HL-60 (cell line): ENCODE measurements around the gene PHB1.
A peak's percentile ranks its signal among the peaks of the same experiment; 100 is the strongest.

ENCODE experiments used
- DNase-seq, 2 experiments: peaks; one replicate each; pipeline ENCODE4 v3.0.0-alpha.2; 2010 to 2020; ENCODE audit warnings: low read depth in 1 of 2, low spot score in 1 of 2
- H3K27ac ChIP-seq: fragments of 250-450 bp; sonication (Bioruptor Pico); replicated peaks from 2 replicates; pipeline ENCODE4 v1.5.1; 2020; ENCODE audit warnings: mild to moderate bottlenecking, moderate library complexity
- H3K27me3 ChIP-seq: fragments of 250-450 bp; sonication (Bioruptor Pico); 2 replicates; pipeline ENCODE4 v1.5.1; 2021; ENCODE audit warnings: mild to moderate bottlenecking, moderate library complexity; ENCODE audit not compliant: insufficient read depth, poor library complexity, severe bottlenecking
- H3K4me3 ChIP-seq: replicated peaks from 2 replicates; pipeline ENCODE4 v1.5.1; 2011; ENCODE audit warnings: mild to moderate bottlenecking, control low read depth, low read length; ENCODE audit not compliant: insufficient read depth
- GABPA ChIP-seq: IDR thresholded peaks from 2 replicates; pipeline ENCODE4 v1.6.1; 2012; ENCODE audit warnings: low read depth
- POLR2AphosphoS5 ChIP-seq: IDR thresholded peaks from 2 replicates; pipeline ENCODE4 v1.6.1; 2012; ENCODE audit warnings: low read depth
- SPI1 ChIP-seq: IDR thresholded peaks from 2 replicates; pipeline ENCODE4 v1.6.1; 2012; ENCODE audit warnings: low read depth, mild to moderate bottlenecking, borderline replicate concordance
- TF ChIP-seq, protein P1 (sequence below): IDR thresholded peaks from one replicate; pipeline ENCODE4 v1.5.1; 2011; ENCODE audit warnings: low read length, control low read depth, inconsistent platforms; ENCODE audit not compliant: insufficient read depth
- TF ChIP-seq, protein P2 (sequence below): IDR thresholded peaks from 2 replicates; pipeline ENCODE4 v1.6.1; 2012; ENCODE audit warnings: low read depth; ENCODE audit not compliant: insufficient replicate concordance

The PHB1 gene

DNA sequence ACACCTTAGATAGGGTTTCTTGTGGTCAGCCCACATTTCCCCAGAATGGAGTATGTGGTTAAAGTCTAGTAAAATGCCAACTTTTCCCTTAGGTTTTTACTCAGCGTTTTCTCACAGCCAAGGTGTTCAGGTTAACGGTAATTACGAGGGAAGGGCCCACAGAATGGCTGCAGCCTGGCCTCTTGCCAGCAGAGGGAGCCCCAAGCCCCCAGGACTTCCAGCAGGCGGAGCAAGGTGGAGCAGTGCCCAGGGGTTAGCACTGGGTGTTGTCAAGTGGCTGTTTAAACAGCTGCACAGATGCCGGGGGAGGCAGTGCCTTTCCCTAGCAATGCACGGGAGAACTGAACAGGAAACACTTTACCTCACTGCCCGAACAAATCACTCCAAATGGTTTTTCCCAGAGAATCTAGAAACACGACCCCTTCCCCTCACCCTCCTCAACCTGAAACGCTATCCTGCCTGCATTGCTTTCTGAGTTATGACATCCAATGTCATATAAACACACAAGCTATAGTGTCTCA, 6.6 kb downstream of the PHB1 start:
- no peaks in the 10 kb centered on the region for H3K27me3 ChIP-seq
- peak in 1 of 2 experiments; percentile 79 for DNase-seq
- no peak for TF ChIP-seq GABPA
- TF ChIP-seq, protein P1, sequence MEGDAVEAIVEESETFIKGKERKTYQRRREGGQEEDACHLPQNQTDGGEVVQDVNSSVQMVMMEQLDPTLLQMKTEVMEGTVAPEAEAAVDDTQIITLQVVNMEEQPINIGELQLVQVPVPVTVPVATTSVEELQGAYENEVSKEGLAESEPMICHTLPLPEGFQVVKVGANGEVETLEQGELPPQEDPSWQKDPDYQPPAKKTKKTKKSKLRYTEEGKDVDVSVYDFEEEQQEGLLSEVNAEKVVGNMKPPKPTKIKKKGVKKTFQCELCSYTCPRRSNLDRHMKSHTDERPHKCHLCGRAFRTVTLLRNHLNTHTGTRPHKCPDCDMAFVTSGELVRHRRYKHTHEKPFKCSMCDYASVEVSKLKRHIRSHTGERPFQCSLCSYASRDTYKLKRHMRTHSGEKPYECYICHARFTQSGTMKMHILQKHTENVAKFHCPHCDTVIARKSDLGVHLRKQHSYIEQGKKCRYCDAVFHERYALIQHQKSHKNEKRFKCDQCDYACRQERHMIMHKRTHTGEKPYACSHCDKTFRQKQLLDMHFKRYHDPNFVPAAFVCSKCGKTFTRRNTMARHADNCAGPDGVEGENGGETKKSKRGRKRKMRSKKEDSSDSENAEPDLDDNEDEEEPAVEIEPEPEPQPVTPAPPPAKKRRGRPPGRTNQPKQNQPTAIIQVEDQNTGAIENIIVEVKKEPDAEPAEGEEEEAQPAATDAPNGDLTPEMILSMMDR: peak; percentile 90
- no peak overlapping the region for H3K4me3 ChIP-seq
- H3K27ac ChIP-seq: no peak overlapping the region

- DNase-seq: no peak
- H3K27ac ChIP-seq: no peak overlapping the region
- no peaks in the 10 kb centered on the region for H3K27me3 ChIP-seq
- no peak overlapping the region for H3K4me3 ChIP-seq
- TF ChIP-seq POLR2AphosphoS5: no peak
- TF ChIP-seq GABPA: no peak
- TF ChIP-seq, protein P2, sequence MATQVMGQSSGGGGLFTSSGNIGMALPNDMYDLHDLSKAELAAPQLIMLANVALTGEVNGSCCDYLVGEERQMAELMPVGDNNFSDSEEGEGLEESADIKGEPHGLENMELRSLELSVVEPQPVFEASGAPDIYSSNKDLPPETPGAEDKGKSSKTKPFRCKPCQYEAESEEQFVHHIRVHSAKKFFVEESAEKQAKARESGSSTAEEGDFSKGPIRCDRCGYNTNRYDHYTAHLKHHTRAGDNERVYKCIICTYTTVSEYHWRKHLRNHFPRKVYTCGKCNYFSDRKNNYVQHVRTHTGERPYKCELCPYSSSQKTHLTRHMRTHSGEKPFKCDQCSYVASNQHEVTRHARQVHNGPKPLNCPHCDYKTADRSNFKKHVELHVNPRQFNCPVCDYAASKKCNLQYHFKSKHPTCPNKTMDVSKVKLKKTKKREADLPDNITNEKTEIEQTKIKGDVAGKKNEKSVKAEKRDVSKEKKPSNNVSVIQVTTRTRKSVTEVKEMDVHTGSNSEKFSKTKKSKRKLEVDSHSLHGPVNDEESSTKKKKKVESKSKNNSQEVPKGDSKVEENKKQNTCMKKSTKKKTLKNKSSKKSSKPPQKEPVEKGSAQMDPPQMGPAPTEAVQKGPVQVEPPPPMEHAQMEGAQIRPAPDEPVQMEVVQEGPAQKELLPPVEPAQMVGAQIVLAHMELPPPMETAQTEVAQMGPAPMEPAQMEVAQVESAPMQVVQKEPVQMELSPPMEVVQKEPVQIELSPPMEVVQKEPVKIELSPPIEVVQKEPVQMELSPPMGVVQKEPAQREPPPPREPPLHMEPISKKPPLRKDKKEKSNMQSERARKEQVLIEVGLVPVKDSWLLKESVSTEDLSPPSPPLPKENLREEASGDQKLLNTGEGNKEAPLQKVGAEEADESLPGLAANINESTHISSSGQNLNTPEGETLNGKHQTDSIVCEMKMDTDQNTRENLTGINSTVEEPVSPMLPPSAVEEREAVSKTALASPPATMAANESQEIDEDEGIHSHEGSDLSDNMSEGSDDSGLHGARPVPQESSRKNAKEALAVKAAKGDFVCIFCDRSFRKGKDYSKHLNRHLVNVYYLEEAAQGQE: no peak
- TF ChIP-seq, protein P1: no peak
- no peak for TF ChIP-seq SPI1
These were observed 7.6 kb downstream of the PHB1 start for GRCh38 chr17:49407086-49407485.

GRCh38 chr17:49406421-49407061, 8.1 kb downstream of the PHB1 start:
- Histone ChIP-seq H3K27me3 (no peaks in the 10 kb centered on the region), H3K4me3 (no peak overlapping the region), H3K27ac (no peak overlapping the region)
- TF ChIP-seq POLR2AphosphoS5 (no peak), SPI1 (no peak), GABPA (no peak)
- TF ChIP-seq, protein P1: no peak
- TF ChIP-seq, protein P2: no peak
- DNase-seq: no peak

DNA sequence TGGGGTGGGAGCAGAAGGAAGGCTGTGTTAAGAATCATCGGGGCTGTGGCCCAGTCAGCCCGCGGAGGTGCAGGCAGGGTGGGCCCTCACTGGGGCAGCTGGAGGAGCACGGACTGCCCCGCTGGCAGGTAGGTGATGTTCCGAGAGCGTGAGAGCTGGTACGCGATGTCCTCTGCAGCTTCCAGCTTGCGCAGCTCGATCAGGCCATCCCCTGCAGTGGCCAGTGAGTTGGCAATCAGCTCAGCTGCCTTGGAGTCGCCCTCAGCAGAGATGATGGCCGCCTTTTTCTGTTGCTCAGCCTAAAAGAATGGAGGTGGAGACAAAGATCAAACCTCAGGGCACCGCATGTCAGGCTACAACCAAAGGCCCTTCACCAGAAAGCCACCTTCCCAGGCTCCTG, 9.8 kb downstream of the PHB1 start:
- DNase-seq: no peak
- Histone ChIP-seq H3K4me3 (no peak overlapping the region), H3K27me3 (no peaks in the 10 kb centered on the region), H3K27ac (no peak overlapping the region)
- TF ChIP-seq, protein P2: no peak
- TF ChIP-seq, protein P1: no peak
- TF ChIP-seq GABPA: no peak
- TF ChIP-seq POLR2AphosphoS5: no peak
- no peak for TF ChIP-seq SPI1
